K562 (cell line): Measurements from ENCODE around the gene MEX3A. TPM values are rescaled to one million over a fixed set of nuclear protein-coding genes. Genes with fewer than 3 reads are reported as not detected.

Experiments
- ATAC-seq: fragments of 200-7000 bp; cut with Tn5 transposase; 3 replicates; pipeline ENCODE4 v1.9.1; 2020; ENCODE audit warnings: moderate library complexity
- BruUV-seq: library from RNA; stranded (reverse); fragments of 400-500 nt; replicated peaks from 2 replicates; lab custom pipeline; 2021; lab: Mats Ljungman, UMichigan
- CTCF ChIA-PET: fragments of 300-600 bp; formaldehyde crosslinking; extraction: SDS; loops from one replicate; lab custom pipeline; 2021; ENCODE audit warnings: low intra/inter-chr PET ratio; lab: Yijun Ruan, JAX
- POLR2A ChIA-PET: fragments of 300-600, 350-650 bp; sonication (Branson Sonifier 250); formaldehyde crosslinking; extraction: SDS; loops from one replicate; lab custom pipeline; 2021; ENCODE audit warnings: antibody characterized with exemption, inconsistent platforms; lab: Yijun Ruan, JAX
- DNase-seq, 4 experiments: peaks; one replicate each; pipeline versions ENCODE4 v3.0.0 to v3.0.0-alpha.2; 2011 to 2018; ENCODE audit warnings: low spot score in 3 of 4, mixed read lengths in 3 of 4; ENCODE audit errors: extremely low read depth in 1 of 4
- FAIRE-seq: peaks from 2 replicates; lab custom pipeline; 2011; peaks lifted over from hg19 to GRCh38; lab: Jason Lieb, UNC
- H2AFZ ChIP-seq: 2 replicates; pipeline ENCODE4 v1.6.0; 2011; ENCODE audit warnings: low read depth, low read length, control low read depth, inconsistent platforms
- H3K27ac ChIP-seq: fragments of 200-600 bp; 3 replicates; pipeline ENCODE4 v1.8.0; 2011; ENCODE audit warnings: low read depth, mild to moderate bottlenecking, control low read depth, inconsistent platforms, low read length, moderate library complexity, mixed read lengths; ENCODE audit errors: extremely low read depth
- H3K27me3 ChIP-seq, 2 experiments: fragments of 300-600 bp in 1 of 2; 2 replicates in 1 of 2; 3 replicates in 1 of 2; pipeline versions ENCODE4 v1.6.0 to v1.8.0; 2011; ENCODE audit warnings: inconsistent platforms in 2 of 2, low read length in 2 of 2, mild to moderate bottlenecking in 1 of 2, mixed read lengths in 1 of 2, moderate library complexity in 1 of 2; ENCODE audit not compliant: control insufficient read depth in 2 of 2, insufficient read depth in 2 of 2
- H3K36me3 ChIP-seq: fragments of 300-600 bp; 3 replicates; pipeline ENCODE4 v1.8.0; 2011; ENCODE audit warnings: mild to moderate bottlenecking, low read length, inconsistent platforms; ENCODE audit not compliant: control insufficient read depth, insufficient read depth
- H3K4me1 ChIP-seq, 2 experiments: fragments of 200-600 bp in 1 of 2; replicated peaks in 1 of 2; 2 replicates in 1 of 2; 3 replicates in 1 of 2; pipeline versions ENCODE4 v1.5.1 to v1.8.0; 2011; ENCODE audit warnings: inconsistent platforms in 2 of 2, low read length in 2 of 2, mild to moderate bottlenecking in 1 of 2, mixed read lengths in 1 of 2, moderate library complexity in 1 of 2; ENCODE audit not compliant: control insufficient read depth in 2 of 2, insufficient read depth in 2 of 2
- H3K4me2 ChIP-seq: 2 replicates; pipeline ENCODE4 v1.6.1; 2011; ENCODE audit warnings: low read length, control low read depth, inconsistent platforms, mixed read lengths; ENCODE audit not compliant: insufficient read depth
- H3K4me3 ChIP-seq: fragments of 200-600 bp; sonication (generic), shearing (Covaris generic); 2 replicates; pipeline ENCODE4 v1.5.1; 2016; ENCODE audit warnings: control low read depth, inconsistent platforms
- H3K79me2 ChIP-seq: fragments of 200-600 bp; 3 replicates; pipeline ENCODE4 v1.8.0; 2011; ENCODE audit warnings: low read length, inconsistent platforms; ENCODE audit not compliant: control insufficient read depth, insufficient read depth
- H3K9ac ChIP-seq, 2 experiments: 2 replicates each; pipeline versions ENCODE4 v1.6.0 to v1.6.1; 2011; ENCODE audit warnings: low read depth in 2 of 2, low read length in 2 of 2, control low read depth in 1 of 2, inconsistent platforms in 1 of 2, mild to moderate bottlenecking in 1 of 2, mixed read lengths in 1 of 2; ENCODE audit not compliant: insufficient read depth in 1 of 2
- H3K9me1 ChIP-seq: one replicate; pipeline ENCODE4 v1.6.0; 2011; ENCODE audit warnings: inconsistent platforms, mild to moderate bottlenecking, low read length, moderate library complexity; ENCODE audit not compliant: control insufficient read depth, insufficient read depth
- H3K9me3 ChIP-seq: replicated peaks from 2 replicates; pipeline ENCODE4 v1.5.1; 2011; ENCODE audit warnings: low read depth, low read length, inconsistent platforms; ENCODE audit not compliant: control insufficient read depth, insufficient read depth
- H4K20me1 ChIP-seq: replicated peaks from 2 replicates; pipeline ENCODE4 v1.6.1; 2011; ENCODE audit warnings: low read length, inconsistent platforms, mixed read lengths; ENCODE audit not compliant: control insufficient read depth, insufficient read depth
- DPF2 ChIP-seq: fragments of 450-650 bp; IDR thresholded peaks from 2 replicates; pipeline ENCODE4 v1.6.1; 2016
- EHMT2 ChIP-seq: fragments of 450-650 bp; IDR thresholded peaks from 2 replicates; pipeline ENCODE4 v1.6.1; 2018; ENCODE audit warnings: antibody characterized with exemption
- GTF2E2 ChIP-seq: fragments of 200-800 bp; sonication (Bioruptor generic); IDR thresholded peaks from 2 replicates; pipeline ENCODE4 v1.6.1; 2016; ENCODE audit warnings: missing genetic modification characterization, missing compliant biosample characterization
- HDAC3 ChIP-seq: fragments of 450-650 bp; IDR thresholded peaks from 2 replicates; pipeline ENCODE4 v1.6.1; 2018; ENCODE audit warnings: borderline replicate concordance, mild to moderate bottlenecking, moderate library complexity; ENCODE audit not compliant: partially characterized antibody
- MAZ ChIP-seq, 2 experiments: fragments of 450-650 bp in 1 of 2; sonication (generic) in 1 of 2; formaldehyde crosslinking; IDR thresholded peaks in 1 of 2; conservative IDR thresholded peaks in 1 of 2; 2 replicates each; pipeline versions ENCODE4 v1.4.0 to v1.5.0; 2020; ENCODE audit warnings: mild to moderate bottlenecking in 1 of 2, missing genetic modification reagents in 1 of 2
- POLR2H ChIP-seq: IDR thresholded peaks from 2 replicates; pipeline ENCODE4 v1.6.1; 2016; ENCODE audit warnings: missing genetic modification characterization, low read depth, mild to moderate bottlenecking, control low read depth, missing compliant biosample characterization, moderate library complexity
- RBM14 ChIP-seq: fragments of 200-400 bp; formaldehyde crosslinking; IDR thresholded peaks from 2 replicates; pipeline ENCODE4 v1.6.1; 2018; ENCODE audit warnings: low read depth, mild to moderate bottlenecking, low read length, moderate library complexity, borderline replicate concordance; ENCODE audit not compliant: insufficient read depth
- SNRNP70 ChIP-seq: fragments of 200-400 bp; formaldehyde crosslinking; optimal IDR thresholded peaks from 2 replicates; pipeline ENCODE3; 2017; ENCODE audit warnings: low read depth, low read length
- TGIF2 ChIP-seq: sonication (generic); formaldehyde crosslinking; IDR thresholded peaks from 2 replicates; pipeline ENCODE4 v1.8.1; 2022; ENCODE audit warnings: mild to moderate bottlenecking, missing genetic modification reagents, moderate library complexity
- ZNF134 ChIP-seq: fragments of 250-450 bp; sonication (Bioruptor Pico); conservative IDR thresholded peaks from 2 replicates; pipeline ENCODE4 v1.4.0; 2020
- ZNF778 ChIP-seq: fragments of 450-650 bp; formaldehyde crosslinking; IDR thresholded peaks from 2 replicates; pipeline ENCODE4 v1.4.0; 2020; ENCODE audit warnings: mild to moderate bottlenecking, moderate library complexity
- ZNF780A ChIP-seq: fragments of 250-450 bp; sonication (Bioruptor Pico); IDR thresholded peaks from 2 replicates; pipeline ENCODE4 v1.5.0; 2021; ENCODE audit warnings: mild to moderate bottlenecking
- WGBS: fragments of 100-300 bp; shearing (Covaris generic); methylation state at CpG from one replicate; pipeline ENCODE4 v1.1.6; 2016; ENCODE audit warnings: low coverage, mixed read lengths; ENCODE audit not compliant: insufficient coverage; ENCODE audit errors: missing lambda C conversion rate; 5-methylcytosine and 5-hydroxymethylcytosine counted together
- in situ Hi-C: fragments of 300-500 bp; cut with MboI; formaldehyde crosslinking; loops from 4 replicates; pipeline ENCODE4 v1.15.0; 2018; ENCODE audit warnings: inconsistent platforms, mixed read lengths
- intact Hi-C: fragments of 100-400 bp; cut with micrococcal nuclease; formaldehyde crosslinking; loops from 2 replicates; pipeline ENCODE4 v1.14.2; 2022
- polyA plus RNA-seq, 8 experiments: library from polyadenylated mRNA; depleted of rRNA in 4 of 8; stranded (reverse) in 5 of 8; unstranded in 3 of 8; fragments of >200 nt; fragmentation: Nextera tagmentation in 2 of 8; fragmentation: Illumina TruSeq in 1 of 8; extraction: Ambion mirVana in 2 of 8; extraction: Trizol in 1 of 8; gene quantifications; 2 replicates each; pipeline versions ENCODE4 v1.2.1 to v1.2.3, GENCODE V29; 2011 to 2014; ENCODE audit warnings: inconsistent platforms in 1 of 8, missing spikeins in 1 of 8
- total RNA-seq, 7 experiments: library from RNA; depleted of rRNA in 6 of 7; stranded (reverse); fragments of >200 nt in 6 of 7; fragmentation: Illumina TruSeq in 2 of 7; extraction: Trizol in 2 of 7; gene quantifications; 2 replicates each; pipeline versions ENCODE4 v1.2.1 to v1.2.3, GENCODE V29; 2011 to 2021; ENCODE audit warnings: low replicate concordance in 1 of 7
- TF ChIP-seq, protein P1 (sequence below): sonication (generic); formaldehyde crosslinking; IDR thresholded peaks from 2 replicates; pipeline ENCODE4 v1.4.0; 2020; ENCODE audit warnings: mild to moderate bottlenecking, missing genetic modification reagents
- TF ChIP-seq, protein P2 (sequence below): fragments of 450-650 bp; IDR thresholded peaks from 2 replicates; pipeline ENCODE4 v1.6.1; 2018; ENCODE audit not compliant: partially characterized antibody

MEX3A gene
- total and polyA plus RNA-seq, 9 of the 15 experiments (the other 6 are each of a cell fraction or from before 2014, with no cell fraction given), result 0.36 to 13.7 (median 5.2) TPM

DNA sequence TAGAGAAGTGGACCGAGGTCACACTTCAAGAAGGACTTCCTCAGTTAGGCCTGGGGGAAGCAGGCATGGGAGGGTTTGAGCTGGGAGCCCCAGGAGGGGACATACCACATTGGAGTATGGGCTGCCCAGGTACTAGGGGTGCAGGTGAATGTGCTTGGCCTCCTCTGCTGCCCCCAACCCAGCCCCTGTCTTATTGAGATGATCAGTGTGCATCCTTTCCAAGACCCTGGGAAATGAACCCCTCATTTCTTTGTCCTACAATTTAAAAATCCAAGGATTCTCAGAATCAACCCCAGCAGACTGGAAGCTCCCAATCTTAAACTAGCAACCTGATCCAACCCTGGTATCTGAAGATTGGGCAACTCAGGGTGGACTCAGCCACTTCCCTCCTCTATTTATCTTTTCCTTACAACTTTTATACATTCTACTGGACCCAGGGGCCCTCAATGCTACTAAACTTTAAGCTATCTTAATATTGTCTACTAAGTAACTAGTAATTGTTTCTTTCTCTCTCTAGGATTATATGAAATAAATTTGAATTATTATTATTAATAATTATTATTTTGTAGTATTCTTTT lies 9.1 kb downstream of the MEX3A start:
- H3K4me2 ChIP-seq, result no peak overlapping the region
- H3K4me3 ChIP-seq, result no peak overlapping the region
- in situ Hi-C loops (no loop called here), intact Hi-C loops (no loop called here)
- ChIA-PET POLR2A (interaction anchor here (0.6 to 1.0 kb wide), 4 partner anchors 50 to 1073 kb away, joined by 3 to 5 read pairs (median 4); partner anchors contain the start of gene KHDC4), CTCF (no interaction called here)
- DNase-seq (no peak), ATAC-seq (no peak), FAIRE-seq (no peak)
- H3K79me2 ChIP-seq, result no peaks in the 10 kb centered on the region
- H3K9me3 ChIP-seq, result no peaks in the 10 kb centered on the region
- peaks cover 25% of the 10 kb centered on the region; the same call in 1 of the 3 replicates for H3K36me3 ChIP-seq
- no peaks in the 10 kb centered on the region for H3K27me3 ChIP-seq
- BruUV-seq, result no TSS peak
- no peak overlapping the region for H2AFZ ChIP-seq
- H4K20me1 ChIP-seq, result no peaks in the 10 kb centered on the region
- 21% methylated on average over 1 of the region's 1 CpG for WGBS
- H3K9ac ChIP-seq, result no peak overlapping the region
- H3K4me1 ChIP-seq, result peaks cover 9 to 13% of the 10 kb centered on the region in 2 experiments; a peak in 4 of 5 replicates
- H3K27ac ChIP-seq, result no peak overlapping the region
- TF ChIP-seq ZNF780A (no peak), DPF2 (no peak), POLR2H (tag) (no peak), TGIF2 (CRISPR knock-in tag) (no peak), ZNF778 (CRISPR knock-in tag) (no peak), MAZ (CRISPR knock-in tag; conservative IDR thresholded peaks at IDR 0.05 in 1 of 2, IDR thresholded peaks at IDR 0.05 in 1 of 2) (no peak), RBM14 (no peak), HDAC3 (no peak), EHMT2 (no peak), ZNF134 (CRISPR knock-in tag) (no peak), SNRNP70 (no peak), GTF2E2 (tag) (no peak)
- TF ChIP-seq, protein P1, sequence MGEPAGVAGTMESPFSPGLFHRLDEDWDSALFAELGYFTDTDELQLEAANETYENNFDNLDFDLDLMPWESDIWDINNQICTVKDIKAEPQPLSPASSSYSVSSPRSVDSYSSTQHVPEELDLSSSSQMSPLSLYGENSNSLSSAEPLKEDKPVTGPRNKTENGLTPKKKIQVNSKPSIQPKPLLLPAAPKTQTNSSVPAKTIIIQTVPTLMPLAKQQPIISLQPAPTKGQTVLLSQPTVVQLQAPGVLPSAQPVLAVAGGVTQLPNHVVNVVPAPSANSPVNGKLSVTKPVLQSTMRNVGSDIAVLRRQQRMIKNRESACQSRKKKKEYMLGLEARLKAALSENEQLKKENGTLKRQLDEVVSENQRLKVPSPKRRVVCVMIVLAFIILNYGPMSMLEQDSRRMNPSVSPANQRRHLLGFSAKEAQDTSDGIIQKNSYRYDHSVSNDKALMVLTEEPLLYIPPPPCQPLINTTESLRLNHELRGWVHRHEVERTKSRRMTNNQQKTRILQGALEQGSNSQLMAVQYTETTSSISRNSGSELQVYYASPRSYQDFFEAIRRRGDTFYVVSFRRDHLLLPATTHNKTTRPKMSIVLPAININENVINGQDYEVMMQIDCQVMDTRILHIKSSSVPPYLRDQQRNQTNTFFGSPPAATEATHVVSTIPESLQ (CRISPR knock-in tag), result no peak
- TF ChIP-seq, protein P2, sequence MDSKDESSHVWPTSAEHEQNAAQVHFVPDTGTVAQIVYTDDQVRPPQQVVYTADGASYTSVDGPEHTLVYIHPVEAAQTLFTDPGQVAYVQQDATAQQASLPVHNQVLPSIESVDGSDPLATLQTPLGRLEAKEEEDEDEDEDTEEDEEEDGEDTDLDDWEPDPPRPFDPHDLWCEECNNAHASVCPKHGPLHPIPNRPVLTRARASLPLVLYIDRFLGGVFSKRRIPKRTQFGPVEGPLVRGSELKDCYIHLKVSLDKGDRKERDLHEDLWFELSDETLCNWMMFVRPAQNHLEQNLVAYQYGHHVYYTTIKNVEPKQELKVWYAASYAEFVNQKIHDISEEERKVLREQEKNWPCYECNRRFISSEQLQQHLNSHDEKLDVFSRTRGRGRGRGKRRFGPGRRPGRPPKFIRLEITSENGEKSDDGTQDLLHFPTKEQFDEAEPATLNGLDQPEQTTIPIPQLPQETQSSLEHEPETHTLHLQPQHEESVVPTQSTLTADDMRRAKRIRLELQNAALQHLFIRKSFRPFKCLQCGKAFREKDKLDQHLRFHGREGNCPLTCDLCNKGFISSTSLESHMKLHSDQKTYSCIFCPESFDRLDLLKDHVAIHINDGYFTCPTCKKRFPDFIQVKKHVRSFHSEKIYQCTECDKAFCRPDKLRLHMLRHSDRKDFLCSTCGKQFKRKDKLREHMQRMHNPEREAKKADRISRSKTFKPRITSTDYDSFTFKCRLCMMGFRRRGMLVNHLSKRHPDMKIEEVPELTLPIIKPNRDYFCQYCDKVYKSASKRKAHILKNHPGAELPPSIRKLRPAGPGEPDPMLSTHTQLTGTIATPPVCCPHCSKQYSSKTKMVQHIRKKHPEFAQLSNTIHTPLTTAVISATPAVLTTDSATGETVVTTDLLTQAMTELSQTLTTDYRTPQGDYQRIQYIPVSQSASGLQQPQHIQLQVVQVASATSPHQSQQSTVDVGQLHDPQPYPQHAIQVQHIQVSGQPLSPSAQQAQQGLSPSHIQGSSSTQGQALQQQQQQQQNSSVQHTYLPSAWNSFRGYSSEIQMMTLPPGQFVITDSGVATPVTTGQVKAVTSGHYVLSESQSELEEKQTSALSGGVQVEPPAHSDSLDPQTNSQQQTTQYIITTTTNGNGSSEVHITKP, result no peak
- H3K9me1 ChIP-seq, result peaks cover 2% of the 10 kb centered on the region
